Naive thymus-derived CD4-positive, alpha-beta T cell (primary cell): Measurements from ENCODE around the gene ATP6V0B. TPM values are rescaled to one million over a fixed set of nuclear protein-coding genes. Genes with fewer than 3 reads are reported as not detected.

ENCODE experiments used
- ATAC-seq: fragments of 150-1000 bp; cut with Tn5 transposase; 2 replicates; pipeline ENCODE4 v1.10.0; 2021; ENCODE audit warnings: mild to moderate bottlenecking, moderate library complexity
- CTCF ChIA-PET: fragments of 350-600 bp; sonication (Branson Sonifier 250); formaldehyde crosslinking; loops from one replicate; lab custom pipeline; 2021; ENCODE audit warnings: antibody characterized with exemption; lab: Charles Lee
- POLR2A ChIA-PET: fragments of 350-600 bp; sonication (Branson Sonifier 250); formaldehyde crosslinking; loops from one replicate; lab custom pipeline; 2021; ENCODE audit warnings: antibody characterized with exemption, inconsistent platforms; lab: Charles Lee
- DNase-seq, 9 donors: peaks; one replicate each; pipeline versions ENCODE4 v3.0.0 to v3.0.0-alpha.2; 2020 to 2022; ENCODE audit warnings: mixed read lengths in 1 of 9
- H3K27ac ChIP-seq: one replicate; pipeline ENCODE4 v1.7.0; 2013; ENCODE audit warnings: mild to moderate bottlenecking, low read depth, low read length, moderate library complexity
- H3K27me3 ChIP-seq, 2 donors: one replicate each; pipeline ENCODE4 v1.7.0; 2013; ENCODE audit warnings: low read length in 2 of 2, mild to moderate bottlenecking in 2 of 2, moderate library complexity in 2 of 2; ENCODE audit not compliant: control insufficient read depth in 2 of 2, insufficient read depth in 2 of 2
- H3K36me3 ChIP-seq, 3 experiments: 1 replicate in 2 of 3; 2 replicates in 1 of 3; pipeline ENCODE4 v1.7.0; 2013; ENCODE audit warnings: low read length in 3 of 3, mild to moderate bottlenecking in 3 of 3, moderate library complexity in 1 of 3; ENCODE audit not compliant: insufficient read depth in 3 of 3, control insufficient read depth in 2 of 3
- H3K4me1 ChIP-seq, 2 donors: one replicate each; pipeline ENCODE4 v1.7.0; 2013; ENCODE audit warnings: low read length in 2 of 2, mild to moderate bottlenecking in 2 of 2, moderate library complexity in 1 of 2; ENCODE audit not compliant: control insufficient read depth in 2 of 2, insufficient read depth in 2 of 2
- H3K4me3 ChIP-seq: 2 replicates; pipeline ENCODE4 v1.7.0; 2013; ENCODE audit warnings: mild to moderate bottlenecking, low read length
- H3K9me3 ChIP-seq, 3 experiments: 1 replicate in 2 of 3; 2 replicates in 1 of 3; pipeline ENCODE4 v1.7.0; 2013; ENCODE audit warnings: low read length in 3 of 3; ENCODE audit not compliant: control insufficient read depth in 2 of 3
- H3K27ac Mint-ChIP-seq, 9 donors: one replicate each; pipeline ENCODE4 v1.8.0; 2020 to 2022; ENCODE audit warnings: mixed read lengths in 9 of 9, mild to moderate bottlenecking in 8 of 9, moderate library complexity in 5 of 9, inconsistent platforms in 2 of 9
- H3K27me3 Mint-ChIP-seq, 5 donors: one replicate each; pipeline ENCODE4 v1.8.0; 2021 to 2022; ENCODE audit warnings: mixed read lengths in 5 of 5, mild to moderate bottlenecking in 1 of 5
- H3K36me3 Mint-ChIP-seq, 5 donors: one replicate each; pipeline ENCODE4 v1.8.0; 2020 to 2022; ENCODE audit warnings: mixed read lengths in 5 of 5, mild to moderate bottlenecking in 3 of 5, inconsistent platforms in 1 of 5
- H3K4me1 Mint-ChIP-seq, 7 donors: one replicate each; pipeline ENCODE4 v1.8.0; 2020 to 2022; ENCODE audit warnings: mixed read lengths in 7 of 7, mild to moderate bottlenecking in 3 of 7, inconsistent platforms in 1 of 7
- H3K4me3 Mint-ChIP-seq, 10 donors: one replicate each; pipeline ENCODE4 v1.8.0; 2020 to 2022; ENCODE audit warnings: mild to moderate bottlenecking in 10 of 10, mixed read lengths in 10 of 10, moderate library complexity in 6 of 10, inconsistent platforms in 2 of 10
- H3K9me3 Mint-ChIP-seq, 11 donors: one replicate each; pipeline ENCODE4 v1.8.0; 2020 to 2022; ENCODE audit warnings: mixed read lengths in 11 of 11, mild to moderate bottlenecking in 4 of 11, inconsistent platforms in 1 of 11, moderate library complexity in 1 of 11
- intact Hi-C, 2 donors: fragments of 100-400 bp; cut with micrococcal nuclease; formaldehyde crosslinking; loops; one replicate each; pipeline ENCODE4 v1.15.1; 2023
- polyA plus RNA-seq, 2 donors: library from polyadenylated mRNA; unstranded; fragments of 300-500 nt; fragmentation: Illumina TruSeq; gene quantifications; one replicate each; pipeline ENCODE4 v1.2.3, GENCODE V29; 2021
- total RNA-seq, 6 experiments: library from RNA in 5 of 6; stranded (reverse) in 5 of 6; gene quantifications; 1 replicate in 5 of 6; 2 replicates in 1 of 6; pipeline ENCODE4 v1.2.3 and lab custom pipeline; 2021 to 2026

The ATP6V0B gene
- total and polyA plus RNA-seq, 7 experiments from 2014 or later = 47.3 to 166 (median 139) TPM

- ChIA-PET CTCF (interaction anchor here (0.7 to 1.0 kb wide), 3 partner anchors 8 to 29 kb away, joined by 3 to 4 read pairs (median 3); no protein-coding TSS in a partner anchor), POLR2A (interaction anchor here (0.9 kb wide), 1 partner anchor 11 kb away, joined by 3 read pairs; the partner anchor contains the start of gene ATP6V0B)
- intact Hi-C loops = no loop called here
- Histone ChIP-seq H3K4me3 (no peak overlapping the region), H3K27ac (no peak overlapping the region), H3K9me3 (no peaks in the 10 kb centered on the region), H3K36me3 (peaks cover 0 to 26% (median 0%) of the 10 kb centered on the region in 3 experiments), H3K27me3 (no peaks in the 10 kb centered on the region), H3K4me1 (no peaks in the 10 kb centered on the region)
- no peaks in the 10 kb centered on the region for H3K4me1 Mint-ChIP-seq
- no peak overlapping the region for H3K27ac Mint-ChIP-seq
- no peaks in the 10 kb centered on the region for H3K9me3 Mint-ChIP-seq
- H3K36me3 Mint-ChIP-seq = peaks cover 4 to 19% (median 4%) of the 10 kb centered on the region in 5 donors
- DNase-seq = no peak
- no peak overlapping the region for H3K4me3 Mint-ChIP-seq
- no peak for ATAC-seq
- no peaks in the 10 kb centered on the region for H3K27me3 Mint-ChIP-seq
Measured at GRCh38 chr1:43963890-43964289, 10.9 kb upstream of the ATP6V0B start.

- ChIA-PET CTCF (no interaction called here), POLR2A (no interaction called here)
- Histone ChIP-seq H3K27me3 (no peaks in the 10 kb centered on the region), H3K27ac (no peak overlapping the region), H3K4me1 (peaks cover 2 to 8% of the 10 kb centered on the region in 2 donors), H3K36me3 (peaks cover 0 to 17% (median 0%) of the 10 kb centered on the region in 3 experiments), H3K9me3 (no peaks in the 10 kb centered on the region), H3K4me3 (no peak overlapping the region)
- H3K27ac Mint-ChIP-seq = no peak overlapping the region
- H3K4me3 Mint-ChIP-seq = no peak overlapping the region
- ATAC-seq = no peak
- H3K36me3 Mint-ChIP-seq = peaks cover 0 to 15% (median 8%) of the 10 kb centered on the region in 5 donors
- no peaks in the 10 kb centered on the region for H3K27me3 Mint-ChIP-seq
- intact Hi-C loops = no loop called here
- no peaks in the 10 kb centered on the region for H3K9me3 Mint-ChIP-seq
- DNase-seq = no peak
- peaks cover 3 to 13% (median 12%) of the 10 kb centered on the region in 7 donors for H3K4me1 Mint-ChIP-seq
Measured at GRCh38 chr1:43965316-43965715, 9.4 kb upstream of the ATP6V0B start.

GRCh38 chr1:43968348-43968948 is 6.3 kb upstream of the ATP6V0B start:
- Histone ChIP-seq H3K27ac (no peak overlapping the region), H3K9me3 (no peaks in the 10 kb centered on the region), H3K4me3 (no peak overlapping the region), H3K4me1 (peaks cover 9 to 15% of the 10 kb centered on the region in 2 donors), H3K36me3 (peaks cover 0 to 15% (median 0%) of the 10 kb centered on the region in 3 experiments), H3K27me3 (no peaks in the 10 kb centered on the region)
- DNase-seq (no peak), ATAC-seq (no peak)
- Mint-ChIP-seq H3K4me1 (peaks cover 15 to 31% (median 24%) of the 10 kb centered on the region in 7 donors), H3K36me3 (peaks cover 0 to 4% (median 0%) of the 10 kb centered on the region in 5 donors), H3K4me3 (no peak overlapping the region), H3K9me3 (no peaks in the 10 kb centered on the region), H3K27ac (peak overlapping the region in 1 of 9 donors; percentile 26), H3K27me3 (no peaks in the 10 kb centered on the region)
- POLR2A ChIA-PET = no interaction called here
- intact Hi-C loops = loop anchor here in 1 of 2 donors (1.0 kb wide), 1 partner anchor 205 kb away; no protein-coding TSS in a partner anchor
- CTCF ChIA-PET = no interaction called here

- H3K9me3 ChIP-seq = no peaks in the 10 kb centered on the region
- peaks cover 14 to 20% of the 10 kb centered on the region in 2 donors for H3K4me1 ChIP-seq
- DNase-seq (no peak), ATAC-seq (no peak)
- CTCF ChIA-PET = no interaction called here
- H3K36me3 ChIP-seq = peaks cover 0 to 11% (median 0%) of the 10 kb centered on the region in 3 experiments
- H3K27ac ChIP-seq = no peak overlapping the region
- H3K4me3 Mint-ChIP-seq = peak overlapping the region; percentile 93 to 97 (median 95)
- H3K27me3 ChIP-seq = no peaks in the 10 kb centered on the region
- no peaks in the 10 kb centered on the region for H3K27me3 Mint-ChIP-seq
- POLR2A ChIA-PET = interaction anchor here (1.8 to 2.1 kb wide), 2 partner anchors 21 to 24 kb away, joined by 5 to 9 read pairs; no protein-coding TSS in a partner anchor
- H3K4me3 ChIP-seq = peak overlapping the region; percentile 71
- peaks cover 25 to 40% (median 32%) of the 10 kb centered on the region in 7 donors for H3K4me1 Mint-ChIP-seq
- intact Hi-C loops = loop anchor here (1.0 kb wide), 4 partner anchors 22 to 319 kb away; partner anchors contain the start of genes IPO13 (in 2 of the 2), KDM4A (in 2 of the 2) and CCDC24 (in 1 of the 2)
- peaks cover 0 to 1% (median 0%) of the 10 kb centered on the region in 11 donors for H3K9me3 Mint-ChIP-seq
- H3K27ac Mint-ChIP-seq = peak overlapping the region in 8 of 9 donors; percentile 14 to 90 (median 79)
- H3K36me3 Mint-ChIP-seq = peaks cover 0 to 4% (median 0%) of the 10 kb centered on the region in 5 donors
Measured at GRCh38 chr1:43969416-43969745, 5.4 kb upstream of the ATP6V0B start.

GRCh38 chr1:43969746-43970466 is 4.9 kb upstream of the ATP6V0B start, which contains the start of gene DPH2:
DPH2 (plus strand) TSS chr1:43970010; CDS start chr1:43970176, 166 bp downstream.
- no peaks in the 10 kb centered on the region for H3K27me3 Mint-ChIP-seq
- H3K27ac ChIP-seq = peak within 1 kb of the TSS; percentile 73
- intact Hi-C loops = loop anchor here (1.0 to 10.0 kb wide), 9 partner anchors 21 to 1715 kb away; partner anchors contain the start of genes IPO13 (in 2 of the 2), KDM4A (in 2 of the 2), CCDC24 (in 1 of the 2) and ELOVL1 (in 1 of the 2)
- H3K4me3 ChIP-seq = peak within 1 kb of the TSS; percentile 71
- peak within 1 kb of the TSS in 8 of 9 donors; percentile 59 to 93 (median 85) for H3K27ac Mint-ChIP-seq
- ChIA-PET CTCF (no interaction called here), POLR2A (interaction anchor here (1.8 to 2.1 kb wide), 2 partner anchors 21 to 24 kb away, joined by 5 to 9 read pairs; no protein-coding TSS in a partner anchor)
- no peaks in the 10 kb centered on the region for H3K9me3 ChIP-seq
- peaks cover 26 to 40% (median 32%) of the 10 kb centered on the region in 7 donors for H3K4me1 Mint-ChIP-seq
- DNase-seq (peak; percentile 74 to 97 (median 89)), ATAC-seq (peak; percentile 93)
- no peaks in the 10 kb centered on the region for H3K27me3 ChIP-seq
- H3K36me3 ChIP-seq = peaks cover 0 to 12% (median 0%) of the 10 kb centered on the region in 3 experiments
- H3K4me1 ChIP-seq = peaks cover 14 to 20% of the 10 kb centered on the region in 2 donors
- peaks cover 0 to 1% (median 0%) of the 10 kb centered on the region in 11 donors for H3K9me3 Mint-ChIP-seq
- H3K36me3 Mint-ChIP-seq = peaks cover 0 to 4% (median 0%) of the 10 kb centered on the region in 5 donors
- peak within 1 kb of the TSS; percentile 93 to 97 (median 95) for H3K4me3 Mint-ChIP-seq

- Histone ChIP-seq H3K9me3 (no peaks in the 10 kb centered on the region), H3K27me3 (no peaks in the 10 kb centered on the region), H3K36me3 (peaks cover 0 to 18% (median 0%) of the 10 kb centered on the region in 3 experiments), H3K4me3 (peak overlapping the region; percentile 71), H3K4me1 (peaks cover 14 to 20% of the 10 kb centered on the region in 2 donors), H3K27ac (peak overlapping the region; percentile 73)
- Mint-ChIP-seq H3K9me3 (peaks cover 0 to 1% (median 0%) of the 10 kb centered on the region in 11 donors), H3K27ac (peak overlapping the region in 8 of 9 donors; percentile 13 to 93 (median 85)), H3K4me1 (peaks cover 26 to 42% (median 32%) of the 10 kb centered on the region in 7 donors), H3K4me3 (peak overlapping the region; percentile 93 to 97 (median 95)), H3K36me3 (peaks cover 0 to 4% (median 0%) of the 10 kb centered on the region in 5 donors), H3K27me3 (no peaks in the 10 kb centered on the region)
- intact Hi-C loops = loop anchor here (1.0 to 10.0 kb wide), 6 partner anchors 60 to 1714 kb away; partner anchors contain the start of genes ELOVL1 (in 1 of the 2), GPBP1L1 (in 1 of the 2), NASP (in 1 of the 2) and ST3GAL3 (in 1 of the 2)
- DNase-seq (no peak), ATAC-seq (no peak)
- POLR2A ChIA-PET = interaction anchor here (1.8 to 2.1 kb wide), 2 partner anchors 22 to 25 kb away, joined by 5 to 9 read pairs; no protein-coding TSS in a partner anchor
- CTCF ChIA-PET = interaction anchor here (0.6 kb wide), 1 partner anchor 816 kb away, joined by 3 read pairs; no protein-coding TSS in a partner anchor
Measured at GRCh38 chr1:43970502-43970901, 4.3 kb upstream of the ATP6V0B start.
